ENCODE measurements around the gene SLC38A8.

- no peak for TF ChIP-seq CTCF (IDR thresholded peaks at IDR 0.05; ENCODE audit: poor library complexity)
- TF ChIP-seq EZH2 (IDR thresholded peaks at IDR 0.05; ENCODE audit: borderline replicate concordance): no peak
Measured at GRCh38 chr16:84074721-84075120, 32.1 kb upstream of the SLC38A8 start.

All from hepatocyte (in vitro differentiated cells).